Neural cell (in vitro differentiated cells): Measurements from ENCODE around the gene RAD9A. TPM values are rescaled to one million over a fixed set of nuclear protein-coding genes. Genes with fewer than 3 reads are reported as not detected.

Source experiments
- H2AFZ ChIP-seq: fragments of 200-600, 300-800 bp; sonication (generic), shearing (Covaris generic); 2 replicates; pipeline ENCODE4 v1.6.0; 2014; ENCODE audit warnings: low read depth, mild to moderate bottlenecking, antibody characterized with exemption, low read length, moderate library complexity
- H3F3A ChIP-seq: fragments of 200-600 bp; shearing (Covaris generic); 2 replicates; pipeline ENCODE4 v1.6.1; 2016; ENCODE audit warnings: mild to moderate bottlenecking, moderate library complexity, mixed read lengths, antibody characterized with exemption, low read length; ENCODE audit not compliant: insufficient read depth, poor library complexity, severe bottlenecking
- H3K27ac ChIP-seq: fragments of 200-600, 300-800 bp; sonication (generic), shearing (Covaris generic); 2 replicates; pipeline ENCODE4 v1.5.1; 2014; ENCODE audit warnings: mild to moderate bottlenecking, low read length, moderate library complexity
- H3K27me3 ChIP-seq: fragments of 300-800, 200-600 bp; sonication (generic), shearing (Covaris generic); 2 replicates; pipeline ENCODE4 v1.6.0; 2014; ENCODE audit warnings: mild to moderate bottlenecking, low read depth, low read length, moderate library complexity; ENCODE audit not compliant: insufficient read depth
- H3K36me3 ChIP-seq: fragments of 300-800, 200-600 bp; sonication (generic), shearing (Covaris generic); 2 replicates; pipeline ENCODE4 v1.5.1; 2014; ENCODE audit warnings: mild to moderate bottlenecking, antibody characterized with exemption, low read length, moderate library complexity; ENCODE audit not compliant: insufficient read depth
- H3K4me2 ChIP-seq: fragments of 300-800, 200-600 bp; sonication (generic), shearing (Covaris generic); 2 replicates; pipeline ENCODE4 v1.6.0; 2014; ENCODE audit warnings: mild to moderate bottlenecking, low read length
- H3K4me3 ChIP-seq: fragments of 300-800, 200-600 bp; sonication (generic), shearing (Covaris generic); 2 replicates; pipeline ENCODE4 v1.5.1; 2014; ENCODE audit warnings: mild to moderate bottlenecking, low read length, moderate library complexity
- H3K79me2 ChIP-seq: fragments of 200-600 bp; shearing (Covaris generic); replicated peaks from 2 replicates; pipeline ENCODE4 v1.6.0; 2014; ENCODE audit warnings: mild to moderate bottlenecking, low read length, moderate library complexity; ENCODE audit not compliant: insufficient read depth
- H3K9ac ChIP-seq: fragments of 300-800, 200-600 bp; sonication (generic), shearing (Covaris generic); 2 replicates; pipeline ENCODE4 v1.6.1; 2016; ENCODE audit warnings: mild to moderate bottlenecking, low read length, mixed read lengths
- H3K9me2 ChIP-seq: fragments of 200-600 bp; shearing (Covaris generic); 2 replicates; pipeline ENCODE4 v1.6.1; 2016; ENCODE audit warnings: mild to moderate bottlenecking, low read length, mixed read lengths; ENCODE audit not compliant: insufficient read depth
- H3K9me3 ChIP-seq: fragments of 200-600, 300-800 bp; sonication (generic), shearing (Covaris generic); 2 replicates; pipeline ENCODE4 v1.6.1; 2016; ENCODE audit warnings: mild to moderate bottlenecking, mixed run types, low read length, moderate library complexity, mixed read lengths
- H4K20me1 ChIP-seq: fragments of 200-600 bp; shearing (Covaris generic); 2 replicates; pipeline ENCODE4 v1.6.1; 2016; ENCODE audit warnings: mild to moderate bottlenecking, mixed run types; ENCODE audit not compliant: insufficient read depth
- EP300 ChIP-seq: fragments of 450-650 bp; conservative IDR thresholded peaks from 2 replicates; pipeline ENCODE4 v1.6.1; 2014; ENCODE audit warnings: antibody characterized with exemption, mild to moderate bottlenecking, moderate library complexity; ENCODE audit not compliant: poor library complexity, severe bottlenecking
- EZH2 ChIP-seq: fragments of 200-600, 300-800 bp; shearing (Covaris generic), sonication (generic); IDR thresholded peaks from 2 replicates; pipeline ENCODE4 v1.6.1; 2014; ENCODE audit warnings: antibody characterized with exemption, low read length, borderline replicate concordance, mild to moderate bottlenecking; ENCODE audit not compliant: insufficient read depth, poor library complexity, severe bottlenecking
- MXI1 ChIP-seq: fragments of 450-650 bp; conservative IDR thresholded peaks from 2 replicates; pipeline ENCODE4 v1.6.1; 2014; ENCODE audit warnings: antibody characterized with exemption, mild to moderate bottlenecking; ENCODE audit not compliant: poor library complexity, severe bottlenecking
- POLR2AphosphoS5 ChIP-seq: IDR thresholded peaks from 2 replicates; pipeline ENCODE4 v1.6.1; 2012
- RAD21 ChIP-seq: fragments of 450-650 bp; conservative IDR thresholded peaks from 2 replicates; pipeline ENCODE4 v1.6.1; 2014; ENCODE audit warnings: antibody characterized with exemption, mild to moderate bottlenecking, moderate library complexity
- REST ChIP-seq: IDR thresholded peaks from 2 replicates; pipeline ENCODE4 v1.6.1; 2012; ENCODE audit warnings: borderline replicate concordance
- SMC3 ChIP-seq: fragments of 450-650 bp; conservative IDR thresholded peaks from 2 replicates; pipeline ENCODE4 v1.6.1; 2014; ENCODE audit warnings: antibody characterized with exemption, mild to moderate bottlenecking, moderate library complexity; ENCODE audit not compliant: poor library complexity
- TAF1 ChIP-seq: IDR thresholded peaks from 2 replicates; pipeline ENCODE4 v1.6.1; 2012; ENCODE audit warnings: low read depth
- polyA plus RNA-seq: library from polyadenylated mRNA; depleted of rRNA; stranded (reverse); fragments of >200 nt; gene quantifications from 2 replicates; pipeline ENCODE4 v1.2.3, GENCODE V29; 2014
- TF ChIP-seq, protein P1 (sequence below): fragments of 450-650 bp; IDR thresholded peaks from 2 replicates; pipeline ENCODE4 v1.5.1; 2014; ENCODE audit warnings: antibody characterized with exemption, mild to moderate bottlenecking, moderate library complexity; ENCODE audit not compliant: poor library complexity, severe bottlenecking

RAD9A gene
- polyA plus RNA-seq, 1 donor from 2014 or later: 59.6 TPM

GRCh38 chr11:67345247-67345919, 46.4 kb upstream of the RAD9A start:
- Histone ChIP-seq H3K4me2 (no peak overlapping the region), H3K9me3 (no peaks in the 10 kb centered on the region), H2AFZ (no peak overlapping the region), H3K9ac (no peak overlapping the region), H3K9me2 (no peaks in the 10 kb centered on the region), H3K4me3 (no peak overlapping the region), H3K27me3 (no peaks in the 10 kb centered on the region), H4K20me1 (no peaks in the 10 kb centered on the region), H3K36me3 (no peaks in the 10 kb centered on the region), H3F3A (no peaks in the 10 kb centered on the region), H3K27ac (no peak overlapping the region), H3K79me2 (no peaks in the 10 kb centered on the region)
- TF ChIP-seq, protein P1, sequence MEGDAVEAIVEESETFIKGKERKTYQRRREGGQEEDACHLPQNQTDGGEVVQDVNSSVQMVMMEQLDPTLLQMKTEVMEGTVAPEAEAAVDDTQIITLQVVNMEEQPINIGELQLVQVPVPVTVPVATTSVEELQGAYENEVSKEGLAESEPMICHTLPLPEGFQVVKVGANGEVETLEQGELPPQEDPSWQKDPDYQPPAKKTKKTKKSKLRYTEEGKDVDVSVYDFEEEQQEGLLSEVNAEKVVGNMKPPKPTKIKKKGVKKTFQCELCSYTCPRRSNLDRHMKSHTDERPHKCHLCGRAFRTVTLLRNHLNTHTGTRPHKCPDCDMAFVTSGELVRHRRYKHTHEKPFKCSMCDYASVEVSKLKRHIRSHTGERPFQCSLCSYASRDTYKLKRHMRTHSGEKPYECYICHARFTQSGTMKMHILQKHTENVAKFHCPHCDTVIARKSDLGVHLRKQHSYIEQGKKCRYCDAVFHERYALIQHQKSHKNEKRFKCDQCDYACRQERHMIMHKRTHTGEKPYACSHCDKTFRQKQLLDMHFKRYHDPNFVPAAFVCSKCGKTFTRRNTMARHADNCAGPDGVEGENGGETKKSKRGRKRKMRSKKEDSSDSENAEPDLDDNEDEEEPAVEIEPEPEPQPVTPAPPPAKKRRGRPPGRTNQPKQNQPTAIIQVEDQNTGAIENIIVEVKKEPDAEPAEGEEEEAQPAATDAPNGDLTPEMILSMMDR: no peak
- TF ChIP-seq POLR2AphosphoS5: no peak
- no peak for TF ChIP-seq MXI1
- TF ChIP-seq TAF1: no peak
- TF ChIP-seq EP300: no peak
- TF ChIP-seq RAD21: no peak
- no peak for TF ChIP-seq EZH2
- TF ChIP-seq SMC3: no peak
- TF ChIP-seq REST: no peak

GRCh38 chr11:67345920-67346819, 45.6 kb upstream of the RAD9A start:
- Histone ChIP-seq H3K79me2 (no peaks in the 10 kb centered on the region), H2AFZ (no peak overlapping the region), H3K27me3 (no peaks in the 10 kb centered on the region), H3K9me3 (no peaks in the 10 kb centered on the region), H4K20me1 (no peaks in the 10 kb centered on the region), H3K27ac (no peak overlapping the region), H3K4me2 (no peak overlapping the region), H3K9me2 (no peaks in the 10 kb centered on the region), H3K4me3 (no peak overlapping the region), H3K36me3 (no peaks in the 10 kb centered on the region), H3F3A (no peaks in the 10 kb centered on the region), H3K9ac (no peak overlapping the region)
- TF ChIP-seq EZH2: no peak
- TF ChIP-seq POLR2AphosphoS5: no peak
- TF ChIP-seq, protein P1: peak; percentile 50
- peak; percentile 16 for TF ChIP-seq RAD21
- TF ChIP-seq TAF1: no peak
